ENCODE measurements around the gene ADAMTS19.

Gene ADAMTS19

GRCh38 chr5:129459777-129460671 lies at the start of gene ADAMTS19:
Gene ADAMTS19 (plus strand): TSS chr5:129460298. CDS start chr5:129460392, 94 bp downstream.
- DNase-seq (ENCODE audit: low read depth): no peak
- no peak for TF ChIP-seq CTCF (IDR thresholded peaks at IDR 0.05; ENCODE audit: insufficient read depth, low read depth, low read length, missing control alignments)
- H3K4me3 ChIP-seq (ENCODE audit: low read depth, low read length): no peak within 1 kb of the TSS

GRCh38 chr5:129410488-129410887 lies 49.6 kb upstream of the ADAMTS19 start:
- no peak for TF ChIP-seq CTCF (IDR thresholded peaks at IDR 0.05; ENCODE audit: insufficient read depth, low read depth, low read length, missing control alignments)
- H3K4me3 ChIP-seq (ENCODE audit: low read depth, low read length): no peak overlapping the region
- DNase-seq (ENCODE audit: low read depth): no peak

- DNase-seq (ENCODE audit: low read depth): no peak
- no peak overlapping the region for H3K4me3 ChIP-seq (ENCODE audit: low read depth, low read length)
- TF ChIP-seq CTCF (IDR thresholded peaks at IDR 0.05; ENCODE audit: insufficient read depth, low read depth, low read length, missing control alignments): no peak
Observed at GRCh38 chr5:129412721-129413120, 47.4 kb upstream of the ADAMTS19 start.

- no peak for DNase-seq (ENCODE audit: low read depth)
- TF ChIP-seq CTCF (IDR thresholded peaks at IDR 0.05; ENCODE audit: insufficient read depth, low read depth, low read length, missing control alignments): no peak
- no peak overlapping the region for H3K4me3 ChIP-seq (ENCODE audit: low read depth, low read length)
Observed at GRCh38 chr5:129413570-129413969, 46.5 kb upstream of the ADAMTS19 start.

GRCh38 chr5:129419292-129419691 lies 40.8 kb upstream of the ADAMTS19 start:
- no peak for TF ChIP-seq CTCF (IDR thresholded peaks at IDR 0.05; ENCODE audit: insufficient read depth, low read depth, low read length, missing control alignments)
- no peak for DNase-seq (ENCODE audit: low read depth)
- no peak overlapping the region for H3K4me3 ChIP-seq (ENCODE audit: low read depth, low read length)

- no peak overlapping the region for H3K4me3 ChIP-seq (ENCODE audit: low read depth, low read length)
- TF ChIP-seq CTCF (IDR thresholded peaks at IDR 0.05; ENCODE audit: insufficient read depth, low read depth, low read length, missing control alignments): no peak
- no peak for DNase-seq (ENCODE audit: low read depth)
Observed at GRCh38 chr5:129425031-129425430, 35.1 kb upstream of the ADAMTS19 start.

All from GM12865 (cell line).